H1 (cell line): ENCODE results near the gene ZFAND2B. TPM values are rescaled to one million over a fixed set of nuclear protein-coding genes. Genes with fewer than 3 reads are reported as not detected.

Experiments
- CTCF ChIA-PET: fragments of 300-600 bp; sonication (Branson Sonifier 250); formaldehyde crosslinking; loops from one replicate; lab custom pipeline; 2021; ENCODE audit not compliant: partially characterized antibody; lab: Charles Lee
- POLR2A ChIA-PET: fragments of 300-600 bp; sonication (Branson Sonifier 250); formaldehyde crosslinking; loops from one replicate; lab custom pipeline; 2021; ENCODE audit warnings: inconsistent platforms; ENCODE audit not compliant: partially characterized antibody; lab: Charles Lee
- DNase-seq, 2 experiments: peaks; one replicate each; pipeline versions ENCODE4 v3.0.0 to v3.0.0-alpha.2; 2010 to 2022; ENCODE audit warnings: low spot score in 2 of 2, low read depth in 1 of 2, mixed read lengths in 1 of 2
- FAIRE-seq: peaks from 2 replicates; lab custom pipeline; 2011; peaks lifted over from hg19 to GRCh38; lab: Jason Lieb, UNC
- H2AFZ ChIP-seq: 2 replicates; pipeline ENCODE4 v1.8.1; 2012; ENCODE audit warnings: low read length, inconsistent platforms
- H2AK5ac ChIP-seq: 2 replicates; pipeline ENCODE4 v1.6.1; 2013; ENCODE audit warnings: low read depth, low read length
- H2BK120ac ChIP-seq: replicated peaks from 2 replicates; pipeline ENCODE3; 2013; ENCODE audit warnings: low read depth, low read length, inconsistent platforms
- H2BK12ac ChIP-seq: 2 replicates; pipeline ENCODE4 v1.6.1; 2013; ENCODE audit warnings: low read depth, low read length
- H2BK15ac ChIP-seq: 2 replicates; pipeline ENCODE4 v1.6.1; 2013; ENCODE audit warnings: low read length
- H2BK20ac ChIP-seq: 2 replicates; pipeline ENCODE4 v1.6.1; 2013; ENCODE audit warnings: low read length
- H2BK5ac ChIP-seq: 2 replicates; pipeline ENCODE4 v1.6.1; 2013; ENCODE audit warnings: low read depth, low read length
- H3K14ac ChIP-seq: 2 replicates; pipeline ENCODE4 v1.6.1; 2013; ENCODE audit warnings: inconsistent platforms; ENCODE audit not compliant: insufficient read length
- H3K18ac ChIP-seq: 2 replicates; pipeline ENCODE4 v1.6.1; 2013; ENCODE audit warnings: low read length; ENCODE audit errors: extremely low read depth
- H3K23ac ChIP-seq: 2 replicates; pipeline ENCODE4 v1.6.1; 2013; ENCODE audit warnings: inconsistent platforms; ENCODE audit not compliant: insufficient read length
- H3K23me2 ChIP-seq: 2 replicates; pipeline ENCODE4 v1.6.1; 2013; ENCODE audit warnings: low read depth, low read length
- H3K27ac ChIP-seq: 2 replicates; pipeline ENCODE4 v1.6.1; 2011; ENCODE audit warnings: low read depth, low read length, inconsistent platforms
- H3K27me3 ChIP-seq, 4 experiments: replicated peaks in 1 of 4; 1 replicate in 1 of 4; 2 replicates in 3 of 4; pipeline versions ENCODE4 v1.6.1 to v1.8.1; 2011 to 2013; ENCODE audit warnings: low read length in 3 of 4, mild to moderate bottlenecking in 3 of 4, inconsistent platforms in 2 of 4, mixed read lengths in 2 of 4, moderate library complexity in 1 of 4; ENCODE audit not compliant: control insufficient read depth in 3 of 4, insufficient read depth in 3 of 4; ENCODE audit errors: extremely low read depth in 1 of 4
- H3K36me3 ChIP-seq, 4 experiments: 2 replicates each; pipeline versions ENCODE4 v1.6.1 to v1.8.1; 2011 to 2013; ENCODE audit warnings: mild to moderate bottlenecking in 4 of 4, low read length in 3 of 4, moderate library complexity in 2 of 4, control low read depth in 1 of 4, inconsistent platforms in 1 of 4; ENCODE audit not compliant: insufficient read depth in 4 of 4, control insufficient read depth in 2 of 4
- H3K4ac ChIP-seq: replicated peaks from 2 replicates; pipeline ENCODE3; 2013; ENCODE audit warnings: low read length, low read depth, mixed read lengths, inconsistent platforms; ENCODE audit not compliant: insufficient read length
- H3K4me1 ChIP-seq, 4 experiments: replicated peaks in 1 of 4; 1 replicate in 1 of 4; 2 replicates in 3 of 4; pipeline versions ENCODE4 v1.6.1 to v1.8.1; 2011 to 2013; ENCODE audit warnings: low read length in 3 of 4, inconsistent platforms in 2 of 4, mixed read lengths in 1 of 4; ENCODE audit not compliant: insufficient read depth in 4 of 4, control insufficient read depth in 3 of 4
- H3K4me2 ChIP-seq, 2 experiments: 2 replicates each; pipeline versions ENCODE4 v1.6.1 to v1.8.1; 2011 to 2013; ENCODE audit warnings: low read depth in 2 of 2, low read length in 2 of 2, control low read depth in 1 of 2, inconsistent platforms in 1 of 2, mild to moderate bottlenecking in 1 of 2; ENCODE audit not compliant: insufficient read depth in 1 of 2
- H3K4me3 ChIP-seq, 4 experiments: fragments of 200-600, 300-600 bp in 1 of 4; sonication (generic), shearing (Covaris generic), sonication (Bioruptor Twin) in 1 of 4; 2 replicates each; pipeline versions ENCODE4 v1.5.1 to v1.8.1; 2011 to 2016; ENCODE audit warnings: low read length in 4 of 4, low read depth in 3 of 4, control low read depth in 2 of 4, inconsistent platforms in 2 of 4, mild to moderate bottlenecking in 2 of 4, mixed read lengths in 1 of 4, moderate library complexity in 1 of 4; ENCODE audit not compliant: insufficient read depth in 2 of 4; ENCODE audit errors: extremely low read depth in 1 of 4
- H3K56ac ChIP-seq: replicated peaks from 2 replicates; pipeline ENCODE3; 2013; ENCODE audit warnings: low read depth, mild to moderate bottlenecking, mixed read lengths, low read length, inconsistent platforms; ENCODE audit not compliant: insufficient read length
- H3K79me1 ChIP-seq: 2 replicates; pipeline ENCODE4 v1.6.1; 2013; ENCODE audit warnings: low read depth, low read length, control low read depth
- H3K79me2 ChIP-seq, 2 experiments: 2 replicates each; pipeline versions ENCODE4 v1.6.1 to v1.8.1; 2012 to 2013; ENCODE audit warnings: low read length in 2 of 2, mild to moderate bottlenecking in 2 of 2, inconsistent platforms in 1 of 2; ENCODE audit not compliant: insufficient read depth in 2 of 2, control insufficient read depth in 1 of 2
- H3K9ac ChIP-seq, 4 experiments: replicated peaks in 1 of 4; 1 replicate in 1 of 4; 2 replicates in 3 of 4; pipeline versions ENCODE4 v1.6.1 to v1.8.1; 2011 to 2013; ENCODE audit warnings: low read depth in 3 of 4, low read length in 3 of 4, control low read depth in 2 of 4, mild to moderate bottlenecking in 2 of 4, moderate library complexity in 2 of 4, inconsistent platforms in 1 of 4; ENCODE audit errors: extremely low read depth in 1 of 4
- H3K9me3 ChIP-seq, 2 experiments: 2 replicates each; pipeline versions ENCODE4 v1.6.1 to v1.8.1; 2012 to 2013; ENCODE audit warnings: mild to moderate bottlenecking in 2 of 2, moderate library complexity in 2 of 2, control low read depth in 1 of 2, inconsistent platforms in 1 of 2, low read depth in 1 of 2, low read length in 1 of 2, mixed read lengths in 1 of 2; ENCODE audit not compliant: insufficient read depth in 2 of 2
- H4K20me1 ChIP-seq, 2 experiments: replicated peaks in 1 of 2; 2 replicates each; pipeline versions ENCODE3 to v1.8.1; 2011 to 2013; ENCODE audit warnings: inconsistent platforms in 2 of 2, low read length in 2 of 2, mild to moderate bottlenecking in 1 of 2; ENCODE audit not compliant: insufficient read depth in 2 of 2, control insufficient read depth in 1 of 2
- H4K5ac ChIP-seq: 2 replicates; pipeline ENCODE4 v1.6.1; 2013; ENCODE audit warnings: low read length, low read depth, mixed read lengths, inconsistent platforms; ENCODE audit not compliant: insufficient read length
- H4K8ac ChIP-seq: 2 replicates; pipeline ENCODE4 v1.8.0; 2013; ENCODE audit warnings: mild to moderate bottlenecking, moderate library complexity, low read length, inconsistent platforms; ENCODE audit not compliant: insufficient read depth; ENCODE audit errors: extremely low read depth
- H4K91ac ChIP-seq: replicated peaks from 2 replicates; pipeline ENCODE3; 2013; ENCODE audit warnings: low read length, mixed read lengths, inconsistent platforms; ENCODE audit not compliant: insufficient read length
- SAP30 ChIP-seq: fragments of 300-600 bp; sonication (generic); IDR thresholded peaks from 2 replicates; pipeline ENCODE4 v1.7.1; 2012; ENCODE audit warnings: low read length, moderate library complexity, mild to moderate bottlenecking, inconsistent platforms; ENCODE audit not compliant: insufficient read depth, insufficient replicate concordance
- TBP ChIP-seq: IDR thresholded peaks from 2 replicates; pipeline ENCODE4 v1.6.1; 2011; ENCODE audit warnings: low read depth, low read length, improper control_type of control experiment
- WGBS, 2 experiments: shearing (Covaris generic) in 1 of 2; methylation state at CpG; one replicate each; pipeline versions ENCODE4 v1.1.6 to v1.1.7; 2013 to 2015; ENCODE audit warnings: low lambda C conversion rate in 2 of 2, mixed read lengths in 2 of 2, inconsistent platforms in 1 of 2, low coverage in 1 of 2, missing lambda C conversion rate in 1 of 2; ENCODE audit not compliant: insufficient replicate concordance in 2 of 2, insufficient coverage in 1 of 2, insufficient read length in 1 of 2; ENCODE audit errors: extremely low coverage in 1 of 2, missing lambda C conversion rate in 1 of 2; 5-methylcytosine and 5-hydroxymethylcytosine counted together
- polyA plus RNA-seq, 7 experiments: library from polyadenylated mRNA; depleted of rRNA in 3 of 7; stranded (reverse) in 5 of 7; unstranded in 2 of 7; fragments of >200 nt in 5 of 7; fragments of 200-250 nt in 2 of 7; gene quantifications; 1 replicate in 5 of 7; 2 replicates in 1 of 7; 4 replicates in 1 of 7; pipeline versions ENCODE4 v1.2.1 to v1.2.3, GENCODE V29; 2011 to 2013; ENCODE audit warnings: missing spikeins in 2 of 7, mixed read lengths in 2 of 7
- total RNA-seq: library from RNA; stranded (reverse); fragmentation: NEBNext Ultra II Directional; extraction: Animal tissue kit (Norgen Biotek cat#: 25700); gene quantifications from 2 replicates; pipeline ENCODE4 v1.2.1, GENCODE V29; 2021

Gene ZFAND2B
- total and polyA plus RNA-seq, 2 of the 8 experiments (the other 6 are each of a cell fraction or from before 2014, with no cell fraction given) = 16.0 to 17.9 TPM

DNA sequence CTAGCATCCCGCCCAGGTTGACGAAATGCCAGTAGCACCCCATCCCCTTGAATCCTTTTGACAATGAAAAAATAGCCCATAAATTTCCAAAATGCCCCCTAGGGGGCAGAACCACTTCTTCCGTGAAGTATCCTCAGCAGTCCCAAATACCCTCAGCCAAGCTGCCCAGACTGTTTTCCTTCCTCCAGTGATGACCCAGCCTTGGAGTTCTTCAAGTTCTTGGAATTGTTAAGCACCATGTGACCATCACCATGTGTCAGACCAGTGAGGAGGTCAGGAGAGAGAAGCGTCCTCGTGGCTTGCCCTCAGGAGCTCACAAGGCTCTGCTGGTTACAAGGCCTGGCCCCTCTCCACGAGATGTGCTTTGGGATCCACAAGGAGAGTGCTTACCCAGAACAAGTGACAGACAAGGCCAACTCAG is 35.3 kb upstream of the ZFAND2B start:
- CTCF ChIA-PET = interaction anchor here (0.6 to 8.3 kb wide), 27 partner anchors 9 to 319 kb away, joined by 3 to 71 read pairs (median 4); partner anchors contain the start of genes ANKZF1, ATG9A, NHEJ1 and ZFAND2B
- H3K27ac ChIP-seq = no peak overlapping the region
- TF ChIP-seq TBP = no peak
- no peak for TF ChIP-seq SAP30

More for the DNA sequence above, 35.3 kb upstream of the ZFAND2B start:
- no peak overlapping the region for H4K8ac ChIP-seq
- no peak overlapping the region for H2BK15ac ChIP-seq
- H4K91ac ChIP-seq = no peak overlapping the region
- H3K14ac ChIP-seq = no peak overlapping the region
- no peak overlapping the region for H3K4ac ChIP-seq
- H4K5ac ChIP-seq = no peak overlapping the region
- H3K9me3 ChIP-seq = no peaks in the 10 kb centered on the region
- 63% methylated on average over 6 of the region's 6 CpGs; no CpG with 5 or more reads in 1 of the 2 experiments for WGBS, 2 experiments
- peaks cover 3% of the 10 kb centered on the region; the same call in 1 of the 2 replicates for H3K23me2 ChIP-seq
- DNase-seq (peak in 1 of 2 experiments; percentile 58), FAIRE-seq (peak; percentile 65)
- H2BK5ac ChIP-seq = no peak overlapping the region
- no peak overlapping the region for H3K56ac ChIP-seq
- no peak overlapping the region for H2BK20ac ChIP-seq
- peaks cover 0 to 1% of the 10 kb centered on the region in 2 experiments for H4K20me1 ChIP-seq
- H3K79me1 ChIP-seq = no peaks in the 10 kb centered on the region
- no peak overlapping the region for H3K18ac ChIP-seq
- H3K36me3 ChIP-seq = peaks cover 0 to 7% (median 3%) of the 10 kb centered on the region in 4 experiments; a peak in 2 of 8 replicates
- H3K9ac ChIP-seq = no peak overlapping the region
- POLR2A ChIA-PET = interaction anchor here (1.6 to 2.5 kb wide), 3 partner anchors 35 to 48 kb away, joined by 6 to 7 read pairs (median 6); partner anchors contain the start of genes ABCB6 and ZFAND2B
- H3K4me2 ChIP-seq = no peak overlapping the region
- H3K79me2 ChIP-seq = no peaks in the 10 kb centered on the region
- no peak overlapping the region for H2AK5ac ChIP-seq
- H2AFZ ChIP-seq = no peak overlapping the region
- no peaks in the 10 kb centered on the region for H3K27me3 ChIP-seq
- no peak overlapping the region for H3K4me3 ChIP-seq
- H3K4me1 ChIP-seq = peaks cover 0 to 7% (median 2%) of the 10 kb centered on the region in 4 experiments; a peak in 2 of 7 replicates
- no peak overlapping the region for H3K23ac ChIP-seq
- no peak overlapping the region for H2BK12ac ChIP-seq
- no peak overlapping the region for H2BK120ac ChIP-seq
